MM.1S (cell line): ENCODE data around the gene SMAD3.

ENCODE experiments used
- EZH2 ChIP-seq: fragments of 300-600 bp; sonication (generic); optimal IDR thresholded peaks from 2 replicates; pipeline ENCODE3; 2017; ENCODE audit warnings: low read depth, mild to moderate bottlenecking, antibody characterized with exemption, low read length, mixed read lengths
- TF ChIP-seq, protein P1 (sequence below): fragments of 300-600 bp; sonication (generic); IDR thresholded peaks from 2 replicates; pipeline ENCODE4 v1.5.1; 2016; ENCODE audit warnings: antibody characterized with exemption, low read length, mixed read lengths

DNA sequence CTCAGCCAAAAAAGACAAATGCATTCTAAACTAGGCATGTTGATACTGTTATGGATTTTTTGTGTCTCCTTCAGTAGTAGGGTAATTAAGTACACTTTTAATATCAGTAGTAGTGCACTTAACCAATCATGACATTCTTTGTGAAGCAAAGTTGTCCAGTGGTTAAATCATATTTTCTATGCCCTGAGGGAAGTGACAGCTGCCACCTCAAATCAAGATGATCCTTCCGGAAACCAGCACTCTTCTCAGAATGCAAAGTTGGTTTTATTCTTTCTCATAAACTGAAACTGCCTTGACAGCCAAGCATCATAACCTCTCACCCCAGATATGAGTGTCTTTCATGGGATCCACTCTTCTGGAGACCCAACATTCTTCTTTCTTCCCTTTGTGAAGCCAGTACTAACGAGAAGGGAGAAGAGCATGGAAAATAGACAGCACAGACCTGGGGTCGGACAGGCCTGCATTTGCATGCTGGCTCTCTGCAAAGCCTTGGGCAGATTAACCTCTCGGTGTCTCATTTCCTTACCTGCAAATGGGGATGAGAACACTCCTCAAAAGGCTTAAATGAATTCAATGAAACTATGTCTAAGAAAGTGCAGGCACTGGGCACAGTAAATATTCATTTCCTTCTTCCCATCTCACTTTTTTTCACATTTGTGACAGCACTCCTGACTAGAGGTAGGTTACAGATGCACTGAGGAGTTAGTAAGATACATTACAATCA, 175.9 kb downstream of the SMAD3 start:
- no peak for TF ChIP-seq EZH2
- TF ChIP-seq, protein P1, sequence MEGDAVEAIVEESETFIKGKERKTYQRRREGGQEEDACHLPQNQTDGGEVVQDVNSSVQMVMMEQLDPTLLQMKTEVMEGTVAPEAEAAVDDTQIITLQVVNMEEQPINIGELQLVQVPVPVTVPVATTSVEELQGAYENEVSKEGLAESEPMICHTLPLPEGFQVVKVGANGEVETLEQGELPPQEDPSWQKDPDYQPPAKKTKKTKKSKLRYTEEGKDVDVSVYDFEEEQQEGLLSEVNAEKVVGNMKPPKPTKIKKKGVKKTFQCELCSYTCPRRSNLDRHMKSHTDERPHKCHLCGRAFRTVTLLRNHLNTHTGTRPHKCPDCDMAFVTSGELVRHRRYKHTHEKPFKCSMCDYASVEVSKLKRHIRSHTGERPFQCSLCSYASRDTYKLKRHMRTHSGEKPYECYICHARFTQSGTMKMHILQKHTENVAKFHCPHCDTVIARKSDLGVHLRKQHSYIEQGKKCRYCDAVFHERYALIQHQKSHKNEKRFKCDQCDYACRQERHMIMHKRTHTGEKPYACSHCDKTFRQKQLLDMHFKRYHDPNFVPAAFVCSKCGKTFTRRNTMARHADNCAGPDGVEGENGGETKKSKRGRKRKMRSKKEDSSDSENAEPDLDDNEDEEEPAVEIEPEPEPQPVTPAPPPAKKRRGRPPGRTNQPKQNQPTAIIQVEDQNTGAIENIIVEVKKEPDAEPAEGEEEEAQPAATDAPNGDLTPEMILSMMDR: no peak
